ENCODE data around the gene HLA-DPA1. TPM values are rescaled to one million over a fixed set of nuclear protein-coding genes. Genes with fewer than 3 reads are reported as not detected.

The HLA-DPA1 gene
- total and polyA plus RNA-seq, 10 of the 15 experiments (the other 5 are each of a cell fraction or from before 2014, with no cell fraction given), result 508 to 1,640 (median 829) TPM

GRCh38 chr6:33018904-33019303, 54.5 kb downstream of the HLA-DPA1 start (continued):
- TF ChIP-seq BCL3 (IDR thresholded peaks at IDR 0.05; ENCODE audit: borderline replicate concordance, insufficient read depth, low read depth, low read length, poor library complexity, severe bottlenecking) (no peak), SPI1 (IDR thresholded peaks at IDR 0.05; ENCODE audit: borderline replicate concordance, insufficient read depth, low read depth, low read length) (peak; percentile 43; the same call in 1 of the 2 replicates), YBX1 (IDR thresholded peaks at IDR 0.05) (no peak), CREB1 (IDR thresholded peaks at IDR 0.05; ENCODE audit: low read depth) (peak; percentile 83), MTA2 (IDR thresholded peaks at IDR 0.05; ENCODE audit: low read depth) (peak; percentile 20; the same call in 1 of the 2 replicates), RUNX3 (IDR thresholded peaks at IDR 0.05; ENCODE audit: low read length) (peak; percentile 43; the same call in 1 of the 2 replicates)

DNA sequence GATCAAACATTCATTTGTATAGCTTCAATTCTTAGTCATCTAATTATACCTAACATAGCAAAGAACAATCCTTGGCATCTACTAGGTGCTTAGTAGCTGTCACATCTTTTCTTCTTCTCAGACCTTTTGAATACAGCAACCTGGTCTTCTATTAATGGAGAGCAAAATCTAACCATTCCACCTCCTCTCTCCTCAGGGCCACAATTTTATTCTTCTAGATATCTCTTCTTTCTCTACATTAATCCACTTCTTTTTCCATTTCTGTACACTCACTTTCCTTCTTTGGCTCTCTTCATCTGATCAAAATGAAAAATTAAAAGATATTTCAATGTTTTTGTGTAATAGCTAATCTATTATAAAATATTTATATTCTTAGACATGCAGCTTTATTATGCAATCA, 55.0 kb downstream of the HLA-DPA1 start:
- Histone ChIP-seq H3K79me2 (ENCODE audit: control insufficient read depth, insufficient read depth, low read length) (no peaks in the 10 kb centered on the region), H3K27me3 (replicated peaks in 1 of 2; ENCODE audit: control insufficient read depth in 2 of 2, insufficient read depth in 2 of 2, low read length in 1 of 2) (no peaks in the 10 kb centered on the region), H3K9me3 (replicated peaks; ENCODE audit: control insufficient read depth, insufficient read depth, low read length) (no peaks in the 10 kb centered on the region), H3K4me3 (no peak overlapping the region), H3K4me1 (ENCODE audit: control insufficient read depth, insufficient read depth, low read length) (peaks cover 22% of the 10 kb centered on the region), H3K36me3 (ENCODE audit: control insufficient read depth in 2 of 2, insufficient read depth in 2 of 2, low read length in 1 of 2) (no peaks in the 10 kb centered on the region), H3K27ac (ENCODE audit: control insufficient read depth, insufficient read depth) (peak overlapping the region; percentile 70; the same call in 1 of the 2 replicates), H4K20me1 (ENCODE audit: control insufficient read depth, insufficient read depth) (no peaks in the 10 kb centered on the region), H3K9ac (ENCODE audit: control insufficient read depth, insufficient read depth, low read length) (no peak overlapping the region; the same call in 1 of the 2 replicates), H2AFZ (ENCODE audit: control insufficient read depth, low read depth, low read length) (no peak overlapping the region), H3K4me2 (ENCODE audit: control insufficient read depth, insufficient read depth) (no peak overlapping the region)
- ChIA-PET RAD21 (ENCODE audit: unreplicated experiment) (interaction anchor here (1.1 to 9.7 kb wide), 12 partner anchors 9 to 133 kb away, joined by 3 to 139 read pairs (median 4); partner anchors contain the start of genes HLA-DMA, HLA-DOA, HLA-DPA1 and HLA-DPB1), SMC1A (ENCODE audit: uncharacterized antibody, unreplicated experiment) (interaction anchor here (1.0 to 12.9 kb wide), 17 partner anchors 10 to 231 kb away, joined by 3 to 177 read pairs (median 9); partner anchors contain the start of genes HLA-DMA, HLA-DPA1 and HLA-DPB1), POLR2A (interaction anchor here (0.6 to 14.8 kb wide), 17 partner anchors 8 to 574 kb away, joined by 3 to 240 read pairs (median 3); partner anchors contain the start of genes HLA-DPA1 and HLA-DPB1), CTCF (interaction anchor here (0.7 to 12.3 kb wide), 23 partner anchors 8 to 180 kb away, joined by 3 to 281 read pairs (median 4); partner anchors contain the start of genes HLA-DPA1, HLA-DPB1 and TAP2)
- TF ChIP-seq ATF2 (IDR thresholded peaks at IDR 0.05; ENCODE audit: low read length) (0 out of 2 replicates have a peak, but pooled peaks have one; percentile 8), MYC (IDR thresholded peaks at IDR 0.05; ENCODE audit: insufficient read depth, insufficient read length, insufficient replicate concordance, low read length, severe bottlenecking) (no peak)
- FAIRE-seq, result no peak
- intact Hi-C loops (cut with micrococcal nuclease; ENCODE audit: unreplicated experiment) (no loop called here), in situ Hi-C loops (cut with MboI) (loop anchor here (5.0 kb wide), 1 partner anchor 64 kb away; no protein-coding TSS in a partner anchor)
- ATAC-seq, result no peak
- DNase-seq (ENCODE audit: low read depth, low spot score), result no peak
- BruUV-seq (replicated peaks), result TSS peak; percentile 90

Measured in GM12878 (cell line).